A673 (cell line): ENCODE measurements around the gene HMBS. TPM values are rescaled to one million over a fixed set of nuclear protein-coding genes. Genes with fewer than 3 reads are reported as not detected.
A peak's percentile ranks its signal among the peaks of the same experiment; 100 is the strongest.
"Not testable (repeated sequence)": the region's sequence is repeated elsewhere in the genome, so short reads cannot be mapped to it uniquely, and the experiment has no call there.

Experiments used
- BruUV-seq: library from RNA; stranded (reverse); fragments of 400-500 nt; replicated peaks from 2 replicates; lab custom pipeline; 2021; lab: Mats Ljungman, UMichigan
- CTCF ChIA-PET: fragments of 300-600 bp; sonication (Branson Sonifier 250); formaldehyde crosslinking; loops from one replicate; lab custom pipeline; 2022; ENCODE audit warnings: antibody characterized with exemption; lab: Charles Lee
- POLR2A ChIA-PET: fragments of 300-600 bp; sonication (Branson Sonifier 250); formaldehyde crosslinking; loops from one replicate; lab custom pipeline; 2022; ENCODE audit warnings: antibody characterized with exemption; ENCODE audit not compliant: low non-redundant PET; lab: Charles Lee
- DNase-seq: peaks from one replicate; pipeline ENCODE4 v3.0.0-alpha.2; 2015; ENCODE audit warnings: low spot score
- H3K27ac ChIP-seq: fragments of 200-600 bp; sonication (generic); 2 replicates; pipeline ENCODE4 v1.5.1; 2016; ENCODE audit warnings: mixed run types, low read depth, mild to moderate bottlenecking, mixed read lengths, antibody characterized with exemption, low read length; ENCODE audit not compliant: poor library complexity, severe bottlenecking
- H3K27me3 ChIP-seq: fragments of 200-600 bp; sonication (generic); replicated peaks from 2 replicates; pipeline ENCODE4 v1.6.1; 2017; ENCODE audit warnings: mixed run types, low read depth, mild to moderate bottlenecking, mixed read lengths, antibody characterized with exemption, low read length; ENCODE audit not compliant: insufficient read depth, poor library complexity
- H3K36me3 ChIP-seq: fragments of 200-600 bp; sonication (generic); 2 replicates; pipeline ENCODE4 v1.6.1; 2016; ENCODE audit warnings: mixed run types, mild to moderate bottlenecking, mixed read lengths, antibody characterized with exemption, low read length; ENCODE audit not compliant: insufficient read depth, poor library complexity, severe bottlenecking
- H3K4me1 ChIP-seq: fragments of 200-600 bp; sonication (generic); 2 replicates; pipeline ENCODE4 v1.6.1; 2017; ENCODE audit warnings: mixed run types, mild to moderate bottlenecking, mixed read lengths, antibody characterized with exemption, low read length; ENCODE audit not compliant: insufficient read depth, poor library complexity, severe bottlenecking
- H3K4me3 ChIP-seq: fragments of 200-600 bp; sonication (generic); 2 replicates; pipeline ENCODE4 v1.5.1; 2016; ENCODE audit warnings: low read depth, mixed run types, mild to moderate bottlenecking, mixed read lengths, low read length; ENCODE audit not compliant: poor library complexity, severe bottlenecking
- H3K9me3 ChIP-seq: fragments of 200-600 bp; sonication (generic); 2 replicates; pipeline ENCODE4 v1.6.1; 2016; ENCODE audit warnings: mixed run types, low read depth, mild to moderate bottlenecking, mixed read lengths, antibody characterized with exemption, low read length; ENCODE audit not compliant: poor library complexity, severe bottlenecking
- EZH2 ChIP-seq: fragments of 200-600 bp; sonication (generic); IDR thresholded peaks from 2 replicates; pipeline ENCODE4 v1.6.1; 2017; ENCODE audit warnings: borderline replicate concordance, low read depth, mild to moderate bottlenecking, mixed read lengths, antibody characterized with exemption, low read length; ENCODE audit not compliant: poor library complexity, severe bottlenecking
- intact Hi-C: fragments of 100-400 bp; cut with micrococcal nuclease; formaldehyde crosslinking; loops from one replicate; pipeline ENCODE4 v1.10.0; 2022; ENCODE audit not compliant: unreplicated experiment
- total RNA-seq: library from RNA; stranded (reverse); gene quantifications from 2 replicates; pipeline ENCODE4 v1.2.3, GENCODE V29; 2021
- TF ChIP-seq, protein P1 (sequence below): fragments of 300-800, 200-600 bp; sonication (generic); conservative IDR thresholded peaks from 2 replicates; pipeline ENCODE4 v1.5.1; 2017; ENCODE audit warnings: low read depth, mild to moderate bottlenecking, antibody characterized with exemption, low read length, moderate library complexity, mixed read lengths

HMBS gene
- total RNA-seq, 1 experiment from 2014 or later = 72.5 TPM

DNA sequence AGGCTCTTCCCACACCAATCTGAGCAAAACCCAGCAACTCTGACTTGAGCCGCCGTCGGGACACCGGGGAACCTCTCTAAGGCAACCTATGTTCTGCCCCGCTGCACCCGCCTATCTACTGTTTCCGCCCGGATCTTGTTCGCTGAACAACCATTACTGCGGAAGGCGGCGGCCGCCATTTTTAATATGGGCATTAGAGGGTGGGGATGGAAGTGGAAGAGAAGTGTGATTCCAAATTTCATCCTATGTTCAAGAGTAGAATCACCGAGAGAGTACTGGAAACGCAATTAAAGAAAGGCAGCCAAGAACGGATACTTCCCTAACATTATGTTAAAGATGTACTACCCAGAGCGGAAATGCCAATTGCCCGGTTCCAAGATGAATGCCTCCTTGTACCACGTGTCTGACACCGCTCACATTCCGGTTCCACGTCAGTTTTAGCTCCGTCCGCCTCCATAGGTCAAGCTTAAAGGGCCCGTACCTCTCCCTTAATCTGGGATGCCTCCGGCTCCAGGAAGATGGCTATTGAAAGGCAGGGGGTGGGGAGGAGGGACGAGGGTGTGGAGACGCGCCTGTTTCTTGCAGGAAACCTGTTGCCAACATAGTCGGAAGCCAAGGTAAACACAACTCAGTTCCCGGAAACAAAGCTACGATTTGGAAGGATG, 17.2 kb downstream of the HMBS start, which contains the start of gene DPAGT1:
TSS of gene DPAGT1 (minus strand) at position 95 of the 665 bp plus-strand sequence. CDS start 198 bp downstream, outside the sequence.
- no peaks in the 10 kb centered on the region for H3K27me3 ChIP-seq
- H3K4me3 ChIP-seq = peak within 1 kb of the TSS; percentile 87
- H3K36me3 ChIP-seq = peaks cover 27% of the 10 kb centered on the region
- TF ChIP-seq EZH2 = no peak
- TF ChIP-seq, protein P1, sequence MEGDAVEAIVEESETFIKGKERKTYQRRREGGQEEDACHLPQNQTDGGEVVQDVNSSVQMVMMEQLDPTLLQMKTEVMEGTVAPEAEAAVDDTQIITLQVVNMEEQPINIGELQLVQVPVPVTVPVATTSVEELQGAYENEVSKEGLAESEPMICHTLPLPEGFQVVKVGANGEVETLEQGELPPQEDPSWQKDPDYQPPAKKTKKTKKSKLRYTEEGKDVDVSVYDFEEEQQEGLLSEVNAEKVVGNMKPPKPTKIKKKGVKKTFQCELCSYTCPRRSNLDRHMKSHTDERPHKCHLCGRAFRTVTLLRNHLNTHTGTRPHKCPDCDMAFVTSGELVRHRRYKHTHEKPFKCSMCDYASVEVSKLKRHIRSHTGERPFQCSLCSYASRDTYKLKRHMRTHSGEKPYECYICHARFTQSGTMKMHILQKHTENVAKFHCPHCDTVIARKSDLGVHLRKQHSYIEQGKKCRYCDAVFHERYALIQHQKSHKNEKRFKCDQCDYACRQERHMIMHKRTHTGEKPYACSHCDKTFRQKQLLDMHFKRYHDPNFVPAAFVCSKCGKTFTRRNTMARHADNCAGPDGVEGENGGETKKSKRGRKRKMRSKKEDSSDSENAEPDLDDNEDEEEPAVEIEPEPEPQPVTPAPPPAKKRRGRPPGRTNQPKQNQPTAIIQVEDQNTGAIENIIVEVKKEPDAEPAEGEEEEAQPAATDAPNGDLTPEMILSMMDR = no peak
- H3K27ac ChIP-seq = peak within 1 kb of the TSS; percentile 92
- POLR2A ChIA-PET = interaction anchor here (0.6 kb wide), 1 partner anchor 20 kb away, joined by 4 read pairs; the partner anchor contains the start of gene HINFP
- BruUV-seq = no TSS peak
- CTCF ChIA-PET = interaction anchor here (0.5 to 1.4 kb wide), 6 partner anchors 17 to 481 kb away, joined by 4 to 8 read pairs (median 6); partner anchors contain the start of gene HMBS
- peak; percentile 99 for DNase-seq
- intact Hi-C loops = loop anchor here (2.0 to 5.0 kb wide), 5 partner anchors 35 to 220 kb away; partner anchors contain the start of genes BCL9L, RPS25, TRAPPC4 and VPS11
- no peaks in the 10 kb centered on the region for H3K9me3 ChIP-seq
- peaks cover 20% of the 10 kb centered on the region for H3K4me1 ChIP-seq

DNA sequence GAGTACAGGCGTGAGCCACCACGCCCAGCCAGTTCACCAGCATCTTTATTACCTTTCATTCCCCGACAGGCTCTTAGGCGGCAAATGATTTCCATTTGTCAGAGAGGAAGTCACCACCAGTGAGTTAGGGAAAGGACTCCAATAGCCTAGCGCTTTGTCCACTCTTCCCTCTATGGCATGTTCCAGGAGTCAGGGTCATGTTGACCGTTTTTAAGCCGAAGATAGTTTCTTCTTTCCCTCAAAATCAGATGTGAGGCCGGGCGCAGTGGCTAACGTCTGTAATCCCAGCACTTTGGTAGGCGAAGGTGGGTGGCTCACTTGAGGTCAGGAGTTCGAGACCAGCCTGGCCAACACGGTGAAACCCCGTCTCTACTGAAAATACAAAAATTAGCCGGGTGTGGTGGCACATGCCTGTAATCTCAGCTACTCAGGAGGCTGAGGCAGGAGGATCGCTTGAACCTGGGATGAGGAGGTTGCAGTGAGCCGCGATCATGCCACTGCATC, 18.5 kb downstream of the HMBS start:
- not testable (repeated sequence) for BruUV-seq, DNase-seq, H3K27me3 ChIP-seq, H3K9me3 ChIP-seq
- POLR2A ChIA-PET = interaction anchor here (0.6 kb wide), 1 partner anchor 93 kb away, joined by 3 read pairs; no protein-coding TSS in a partner anchor
- intact Hi-C loops = loop anchor here (2.0 to 5.0 kb wide), 5 partner anchors 36 to 219 kb away; partner anchors contain the start of genes BCL9L, RPS25, TRAPPC4 and VPS11
- Histone ChIP-seq H3K36me3 (peaks cover 13% of the 10 kb centered on the region), H3K27ac (peak overlapping the region; percentile 92), H3K4me3 (peak overlapping the region; percentile 87), H3K4me1 (peaks cover 23% of the 10 kb centered on the region)
- CTCF ChIA-PET = interaction anchor here (0.6 kb wide), 2 partner anchors 9 to 10 kb away, joined by 3 to 4 read pairs; no protein-coding TSS in a partner anchor

DNA sequence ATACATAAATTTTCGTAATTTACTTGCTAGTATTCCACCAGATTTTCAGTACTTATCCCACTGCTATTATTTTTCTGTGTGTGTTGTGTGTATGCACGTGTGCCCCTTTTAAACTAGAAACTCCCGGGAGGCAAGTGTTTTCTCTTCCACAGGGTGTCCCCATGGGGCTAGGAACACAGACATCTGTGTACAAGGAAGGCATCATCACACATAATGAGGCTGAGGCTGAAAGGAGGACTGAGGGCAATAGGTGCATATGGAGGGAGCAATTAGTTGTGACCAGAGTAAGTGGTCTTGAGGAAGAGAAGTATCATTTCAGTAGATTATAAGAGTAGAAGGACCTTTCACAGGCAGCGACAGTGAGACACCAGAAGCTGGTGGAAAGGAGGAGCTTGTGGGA, 19.1 kb downstream of the HMBS start:
- H3K9me3 ChIP-seq = no peaks in the 10 kb centered on the region
- ChIA-PET CTCF (no interaction called here), POLR2A (no interaction called here)
- no peak overlapping the region for H3K27ac ChIP-seq
- peaks cover 8% of the 10 kb centered on the region for H3K36me3 ChIP-seq
- H3K4me1 ChIP-seq = peaks cover 29% of the 10 kb centered on the region
- peak; percentile 41 for DNase-seq
- no peak overlapping the region for H3K4me3 ChIP-seq
- H3K27me3 ChIP-seq = no peaks in the 10 kb centered on the region
- TF ChIP-seq, protein P1 = peak; percentile 32; the same call in 1 of the 2 replicates
- no peak for TF ChIP-seq EZH2
- BruUV-seq = no TSS peak
- intact Hi-C loops = loop anchor here (2.0 to 5.0 kb wide), 5 partner anchors 36 to 219 kb away; partner anchors contain the start of genes BCL9L, RPS25, TRAPPC4 and VPS11
